Neural progenitor cell (in vitro differentiated cells): ENCODE data around the gene MRPL36.

Experiments used
- EZH2 ChIP-seq: fragments of 200-600 bp; sonication (generic); IDR thresholded peaks from 2 replicates; pipeline ENCODE4 v1.6.1; 2017; ENCODE audit warnings: antibody characterized with exemption, mild to moderate bottlenecking, moderate library complexity
- EZH2phosphoT487 ChIP-seq: fragments of 200-600 bp; sonication (generic); IDR thresholded peaks from 2 replicates; pipeline ENCODE4 v1.6.1; 2017; ENCODE audit warnings: antibody characterized with exemption
- TF ChIP-seq, protein P1 (sequence below): fragments of 200-600 bp; sonication (generic); IDR thresholded peaks from 2 replicates; pipeline ENCODE4 v1.5.1; 2017; ENCODE audit warnings: antibody characterized with exemption, mild to moderate bottlenecking

DNA sequence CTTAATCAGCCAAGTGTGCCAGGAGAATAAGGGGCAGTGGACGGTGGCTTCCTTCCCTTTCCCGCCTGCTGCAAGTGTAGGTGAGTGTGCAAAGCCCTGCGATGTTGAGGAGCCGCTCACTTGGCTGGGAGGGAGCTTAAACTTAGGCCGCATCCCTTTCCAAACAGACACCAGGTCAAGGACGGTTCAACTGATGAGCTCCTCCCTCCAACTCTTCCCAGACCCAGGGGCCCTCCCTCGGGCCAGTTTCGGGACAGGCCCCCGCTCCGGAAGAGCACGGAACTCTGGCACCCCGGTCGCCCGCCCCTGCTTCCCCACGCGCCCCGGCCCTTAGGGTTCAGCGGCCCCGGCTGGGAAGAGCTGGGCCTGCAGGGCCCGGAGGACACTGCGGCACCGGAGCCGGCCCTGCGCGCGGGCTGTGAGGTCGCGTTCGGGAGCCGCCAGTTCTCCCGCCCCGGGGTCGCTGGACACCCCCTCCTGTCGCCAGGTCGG lies 481 bp downstream of the MRPL36 start:
- TF ChIP-seq EZH2 (no peak), EZH2phosphoT487 (no peak)
- TF ChIP-seq, protein P1, sequence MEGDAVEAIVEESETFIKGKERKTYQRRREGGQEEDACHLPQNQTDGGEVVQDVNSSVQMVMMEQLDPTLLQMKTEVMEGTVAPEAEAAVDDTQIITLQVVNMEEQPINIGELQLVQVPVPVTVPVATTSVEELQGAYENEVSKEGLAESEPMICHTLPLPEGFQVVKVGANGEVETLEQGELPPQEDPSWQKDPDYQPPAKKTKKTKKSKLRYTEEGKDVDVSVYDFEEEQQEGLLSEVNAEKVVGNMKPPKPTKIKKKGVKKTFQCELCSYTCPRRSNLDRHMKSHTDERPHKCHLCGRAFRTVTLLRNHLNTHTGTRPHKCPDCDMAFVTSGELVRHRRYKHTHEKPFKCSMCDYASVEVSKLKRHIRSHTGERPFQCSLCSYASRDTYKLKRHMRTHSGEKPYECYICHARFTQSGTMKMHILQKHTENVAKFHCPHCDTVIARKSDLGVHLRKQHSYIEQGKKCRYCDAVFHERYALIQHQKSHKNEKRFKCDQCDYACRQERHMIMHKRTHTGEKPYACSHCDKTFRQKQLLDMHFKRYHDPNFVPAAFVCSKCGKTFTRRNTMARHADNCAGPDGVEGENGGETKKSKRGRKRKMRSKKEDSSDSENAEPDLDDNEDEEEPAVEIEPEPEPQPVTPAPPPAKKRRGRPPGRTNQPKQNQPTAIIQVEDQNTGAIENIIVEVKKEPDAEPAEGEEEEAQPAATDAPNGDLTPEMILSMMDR, result no peak
